SK-N-SH (cell line): ENCODE results near the gene HECW1. TPM values are rescaled to one million over a fixed set of nuclear protein-coding genes. Genes with fewer than 3 reads are reported as not detected.

Source experiments
- CTCF ChIA-PET: fragments of 300-600, 350-600 bp; formaldehyde crosslinking; extraction: SDS; loops from one replicate; lab custom pipeline; 2021; lab: Yijun Ruan, JAX
- POLR2A ChIA-PET: fragments of 350-600 bp; sonication (Branson Sonifier 250); formaldehyde crosslinking; extraction: SDS; loops from one replicate; lab custom pipeline; 2020; ENCODE audit warnings: antibody characterized with exemption, inconsistent platforms; lab: Yijun Ruan, JAX
- DNase-seq: peaks from one replicate; pipeline ENCODE4 v3.0.0; 2012
- H2AFZ ChIP-seq: fragments of 200-600 bp; sonication (generic); 2 replicates; pipeline ENCODE4 v1.8.1; 2016; ENCODE audit warnings: antibody characterized with exemption, mild to moderate bottlenecking, low read depth
- H3F3A ChIP-seq: fragments of 200-600 bp; sonication (generic); replicated peaks from 2 replicates; pipeline ENCODE3; 2016; ENCODE audit warnings: antibody characterized with exemption, mild to moderate bottlenecking; ENCODE audit not compliant: insufficient read depth
- H3K27ac ChIP-seq, 2 experiments: fragments of 200-500 bp in 1 of 2; fragments of 200-600 bp in 1 of 2; sonication (Bioruptor generic) in 1 of 2; sonication (generic), shearing (Covaris generic) in 1 of 2; 2 replicates each; pipeline versions ENCODE4 v1.5.1 to v1.6.1; 2014 to 2016; ENCODE audit warnings: low read depth in 2 of 2, inconsistent platforms in 1 of 2, low read length in 1 of 2, mild to moderate bottlenecking in 1 of 2, mixed read lengths in 1 of 2
- H3K27me3 ChIP-seq: fragments of 200-600 bp; sonication (generic), shearing (Covaris generic); 2 replicates; pipeline ENCODE4 v1.6.1; 2016; ENCODE audit warnings: mixed run types; ENCODE audit not compliant: insufficient read depth
- H3K36me3 ChIP-seq, 2 experiments: fragments of 200-500 bp in 1 of 2; fragments of 200-600 bp in 1 of 2; sonication (Bioruptor generic) in 1 of 2; sonication (generic) in 1 of 2; replicated peaks in 1 of 2; 2 replicates each; pipeline versions ENCODE3 to v1.5.1; 2014 to 2016; ENCODE audit warnings: low read length in 1 of 2, mild to moderate bottlenecking in 1 of 2; ENCODE audit not compliant: insufficient read depth in 2 of 2, control insufficient read depth in 1 of 2
- H3K4me1 ChIP-seq, 2 experiments: fragments of 200-500 bp in 1 of 2; fragments of 200-600 bp in 1 of 2; sonication (Bioruptor generic) in 1 of 2; sonication (generic), shearing (Covaris generic) in 1 of 2; 2 replicates each; pipeline versions ENCODE4 v1.5.1 to v1.6.1; 2014 to 2016; ENCODE audit warnings: low read depth in 1 of 2, low read length in 1 of 2, mixed run types in 1 of 2; ENCODE audit not compliant: insufficient read depth in 2 of 2, control insufficient read depth in 1 of 2
- H3K4me2 ChIP-seq: fragments of 200-600 bp; sonication (generic), shearing (Covaris generic); 2 replicates; pipeline ENCODE4 v1.6.1; 2017; ENCODE audit warnings: mixed run types
- H3K4me3 ChIP-seq, 2 experiments: fragments of 200-500 bp in 1 of 2; fragments of 200-600 bp in 1 of 2; sonication (Bioruptor generic) in 1 of 2; sonication (generic), shearing (Covaris generic) in 1 of 2; 2 replicates each; pipeline versions ENCODE4 v1.5.1 to v1.8.1; 2014 to 2016; ENCODE audit warnings: low read depth in 2 of 2, inconsistent platforms in 1 of 2, low read length in 1 of 2, mild to moderate bottlenecking in 1 of 2, mixed read lengths in 1 of 2, moderate library complexity in 1 of 2
- H3K79me2 ChIP-seq: fragments of 200-600 bp; sonication (generic); 2 replicates; pipeline ENCODE4 v1.8.1; 2017; ENCODE audit warnings: mild to moderate bottlenecking; ENCODE audit not compliant: insufficient read depth
- H3K9ac ChIP-seq: fragments of 200-600 bp; sonication (generic); 2 replicates; pipeline ENCODE4 v1.6.1; 2017; ENCODE audit warnings: mixed run types
- H3K9me2 ChIP-seq: fragments of 200-600 bp; sonication (generic); 2 replicates; pipeline ENCODE4 v1.6.1; 2017; ENCODE audit warnings: mixed run types
- H3K9me3 ChIP-seq: fragments of 200-600 bp; sonication (generic); 2 replicates; pipeline ENCODE4 v1.6.1; 2017; ENCODE audit warnings: mixed run types, mild to moderate bottlenecking, moderate library complexity
- H4K20me1 ChIP-seq: fragments of 200-600 bp; sonication (generic); 2 replicates; pipeline ENCODE4 v1.6.1; 2017; ENCODE audit warnings: mild to moderate bottlenecking, mixed run types; ENCODE audit not compliant: insufficient read depth
- CHD2 ChIP-seq: fragments of 150-350 bp; IDR thresholded peaks from 2 replicates; pipeline ENCODE4 v1.6.1; 2018; ENCODE audit warnings: low read length; ENCODE audit not compliant: partially characterized antibody
- CTCF ChIP-seq: fragments of 200-600 bp; sonication (generic); IDR thresholded peaks from 2 replicates; pipeline ENCODE4 v1.6.1; 2017; ENCODE audit warnings: antibody characterized with exemption, mild to moderate bottlenecking, moderate library complexity
- EP300 ChIP-seq, 2 experiments: IDR thresholded peaks; 2 replicates each; pipeline versions ENCODE4 v1.4.0 to v1.6.1; 2012; ENCODE audit warnings: borderline replicate concordance in 1 of 2, low read depth in 1 of 2, low read length in 1 of 2
- EZH2phosphoT487 ChIP-seq: fragments of 200-600 bp; sonication (generic); IDR thresholded peaks from 2 replicates; pipeline ENCODE4 v1.6.1; 2017; ENCODE audit warnings: low read depth, mixed run types, mild to moderate bottlenecking, antibody characterized with exemption, moderate library complexity, borderline replicate concordance
- FOSL2 ChIP-seq: IDR thresholded peaks from 2 replicates; pipeline ENCODE4 v1.4.0; 2012; ENCODE audit warnings: low read depth, mild to moderate bottlenecking, moderate library complexity, borderline replicate concordance
- GABPA ChIP-seq: IDR thresholded peaks from 2 replicates; pipeline ENCODE4 v1.4.0; 2012; ENCODE audit warnings: low read depth, mild to moderate bottlenecking
- GATA2 ChIP-seq: sonication (generic); formaldehyde crosslinking; IDR thresholded peaks from 2 replicates; pipeline ENCODE4 v1.5.0; 2020; ENCODE audit warnings: mild to moderate bottlenecking, missing genetic modification reagents
- MXI1 ChIP-seq: IDR thresholded peaks from 2 replicates; pipeline ENCODE4 v1.6.1; 2012; ENCODE audit warnings: mild to moderate bottlenecking, low read depth, low read length, improper control_type of control experiment
- NFIC ChIP-seq: IDR thresholded peaks from 2 replicates; pipeline ENCODE4 v1.4.0; 2012; ENCODE audit warnings: borderline replicate concordance
- NRF1 ChIP-seq: IDR thresholded peaks from 2 replicates; pipeline ENCODE4 v1.6.1; 2012; ENCODE audit warnings: low read depth, mild to moderate bottlenecking, low read length
- RAD21 ChIP-seq: IDR thresholded peaks from 2 replicates; pipeline ENCODE4 v1.6.1; 2012; ENCODE audit warnings: mild to moderate bottlenecking, low read length
- TCF12 ChIP-seq: IDR thresholded peaks from 2 replicates; pipeline ENCODE4 v1.4.0; 2012
- TEAD4 ChIP-seq: IDR thresholded peaks from 2 replicates; pipeline ENCODE4 v1.4.0; 2012; ENCODE audit warnings: mild to moderate bottlenecking, borderline replicate concordance; ENCODE audit not compliant: insufficient read depth
- USF1 ChIP-seq: IDR thresholded peaks from 2 replicates; pipeline ENCODE4 v1.4.0; 2012; ENCODE audit warnings: low read depth, borderline replicate concordance
- USF2 ChIP-seq: fragments of 150-350 bp; IDR thresholded peaks from 2 replicates; pipeline ENCODE4 v1.6.1; 2017; ENCODE audit warnings: antibody characterized with exemption, low read length, low read depth, borderline replicate concordance
- WGBS: methylation state at CpG from one replicate; pipeline ENCODE4 v1.1.6; 2017; ENCODE audit warnings: low lambda C conversion rate; 5-methylcytosine and 5-hydroxymethylcytosine counted together
- polyA plus RNA-seq, 3 experiments: library from polyadenylated mRNA; depleted of rRNA; stranded (reverse); fragments of >200 nt; gene quantifications; 2 replicates each; pipeline ENCODE4 v1.2.3, GENCODE V29; 2012
- TF ChIP-seq, protein P1 (sequence below): IDR thresholded peaks from 2 replicates; pipeline ENCODE4 v1.6.1; 2012; ENCODE audit warnings: mild to moderate bottlenecking, low read depth, low read length, moderate library complexity

Gene HECW1
- polyA plus RNA-seq, 1 of the 3 experiments (the other 2 are of a cell fraction): not detected

DNA sequence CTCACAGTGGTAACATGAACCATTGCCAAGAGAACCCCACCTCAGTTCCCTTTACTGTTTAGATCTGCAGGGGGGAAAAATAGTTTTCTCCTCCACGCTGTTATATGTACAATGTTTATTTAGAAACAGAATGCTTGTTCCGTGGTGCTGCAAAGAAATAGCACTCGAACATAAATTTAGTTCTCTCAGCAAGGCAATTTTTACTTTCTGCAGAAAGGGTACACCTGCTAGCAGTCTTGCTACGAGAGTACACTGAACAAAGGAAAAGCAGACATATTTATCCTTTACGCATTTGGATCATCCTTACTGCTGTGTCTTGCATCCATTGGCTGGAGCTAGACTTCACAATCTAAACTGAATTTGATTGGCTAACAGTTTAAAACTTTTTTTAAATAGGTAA lies 178.5 kb downstream of the HECW1 start:
- no peaks in the 10 kb centered on the region for H3K9me2 ChIP-seq
- H3K27me3 ChIP-seq: no peaks in the 10 kb centered on the region; the same call in 1 of the 2 replicates
- no peaks in the 10 kb centered on the region for H3K36me3 ChIP-seq
- H3K4me3 ChIP-seq: no peak overlapping the region
- WGBS: 34% methylated on average over 5 of the region's 5 CpGs
- H3K27ac ChIP-seq: no peak overlapping the region
- no peak for DNase-seq
- H3K9me3 ChIP-seq: no peaks in the 10 kb centered on the region
- no peaks in the 10 kb centered on the region for H3K79me2 ChIP-seq
- TF ChIP-seq NRF1: no peak
- TF ChIP-seq NFIC: no peak
- TF ChIP-seq TCF12: no peak
- no peak for TF ChIP-seq GABPA
- TF ChIP-seq USF1: no peak
- no peak overlapping the region for H3K9ac ChIP-seq
- H2AFZ ChIP-seq: no peak overlapping the region
- ChIA-PET POLR2A (no interaction called here), CTCF (interaction anchor here (1.4 to 2.0 kb wide), 3 partner anchors 14 to 174 kb away, joined by 3 to 4 read pairs (median 3); no protein-coding TSS in a partner anchor)
- no peaks in the 10 kb centered on the region for H3K4me1 ChIP-seq
- H4K20me1 ChIP-seq: no peaks in the 10 kb centered on the region
- H3K4me2 ChIP-seq: no peak overlapping the region
- no peaks in the 10 kb centered on the region for H3F3A ChIP-seq

DNA sequence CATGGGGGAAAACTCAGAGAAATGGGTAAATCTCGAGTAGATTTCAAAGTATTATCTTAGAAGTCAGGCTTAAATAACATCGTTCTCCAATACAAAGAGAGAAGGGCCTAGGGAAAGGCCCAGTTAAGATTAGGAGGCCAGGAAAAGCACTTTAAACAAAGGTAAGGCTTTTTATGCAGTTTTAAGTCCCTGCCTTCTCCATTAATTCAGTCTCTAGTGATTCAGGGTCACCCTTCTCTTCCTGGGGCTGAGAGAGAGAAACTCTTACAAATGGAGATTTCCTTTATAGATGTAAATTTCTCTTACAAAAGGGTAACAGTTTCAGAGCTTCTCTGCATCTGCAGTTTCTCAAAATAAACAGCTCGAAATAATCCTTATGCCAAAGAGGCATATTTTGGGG lies 179.3 kb downstream of the HECW1 start:
- CTCF ChIA-PET: interaction anchor here (0.6 to 2.0 kb wide), 5 partner anchors 14 to 346 kb away, joined by 3 to 4 read pairs (median 3); no protein-coding TSS in a partner anchor
- no peak for DNase-seq

More for the DNA sequence above, 179.3 kb downstream of the HECW1 start:
- H3K9ac ChIP-seq: no peak overlapping the region
- 12% methylated on average over 3 of the region's 3 CpGs for WGBS
- H3K4me2 ChIP-seq: no peak overlapping the region
- no peaks in the 10 kb centered on the region for H4K20me1 ChIP-seq
- H3K79me2 ChIP-seq: no peaks in the 10 kb centered on the region
- peaks cover 7% of the 10 kb centered on the region; the same call in 1 of the 2 replicates for H3K27me3 ChIP-seq
- no peaks in the 10 kb centered on the region for H3K9me2 ChIP-seq
- H3K36me3 ChIP-seq: no peaks in the 10 kb centered on the region
- no peak overlapping the region for H3K27ac ChIP-seq
- no peaks in the 10 kb centered on the region for H3F3A ChIP-seq
- POLR2A ChIA-PET: no interaction called here
- TF ChIP-seq RAD21: no peak
- no peak for TF ChIP-seq EP300 (IDR thresholded peaks at IDR 0.05; ENCODE audit: borderline replicate concordance in 1 of 2, low read depth in 1 of 2, low read length in 1 of 2)
- no peak for TF ChIP-seq CHD2
- no peak for TF ChIP-seq FOSL2
- TF ChIP-seq GATA2 (CRISPR knock-in tag): no peak
- no peak for TF ChIP-seq CTCF
- TF ChIP-seq TEAD4: no peak
- TF ChIP-seq EZH2phosphoT487: no peak
- TF ChIP-seq, protein P1, sequence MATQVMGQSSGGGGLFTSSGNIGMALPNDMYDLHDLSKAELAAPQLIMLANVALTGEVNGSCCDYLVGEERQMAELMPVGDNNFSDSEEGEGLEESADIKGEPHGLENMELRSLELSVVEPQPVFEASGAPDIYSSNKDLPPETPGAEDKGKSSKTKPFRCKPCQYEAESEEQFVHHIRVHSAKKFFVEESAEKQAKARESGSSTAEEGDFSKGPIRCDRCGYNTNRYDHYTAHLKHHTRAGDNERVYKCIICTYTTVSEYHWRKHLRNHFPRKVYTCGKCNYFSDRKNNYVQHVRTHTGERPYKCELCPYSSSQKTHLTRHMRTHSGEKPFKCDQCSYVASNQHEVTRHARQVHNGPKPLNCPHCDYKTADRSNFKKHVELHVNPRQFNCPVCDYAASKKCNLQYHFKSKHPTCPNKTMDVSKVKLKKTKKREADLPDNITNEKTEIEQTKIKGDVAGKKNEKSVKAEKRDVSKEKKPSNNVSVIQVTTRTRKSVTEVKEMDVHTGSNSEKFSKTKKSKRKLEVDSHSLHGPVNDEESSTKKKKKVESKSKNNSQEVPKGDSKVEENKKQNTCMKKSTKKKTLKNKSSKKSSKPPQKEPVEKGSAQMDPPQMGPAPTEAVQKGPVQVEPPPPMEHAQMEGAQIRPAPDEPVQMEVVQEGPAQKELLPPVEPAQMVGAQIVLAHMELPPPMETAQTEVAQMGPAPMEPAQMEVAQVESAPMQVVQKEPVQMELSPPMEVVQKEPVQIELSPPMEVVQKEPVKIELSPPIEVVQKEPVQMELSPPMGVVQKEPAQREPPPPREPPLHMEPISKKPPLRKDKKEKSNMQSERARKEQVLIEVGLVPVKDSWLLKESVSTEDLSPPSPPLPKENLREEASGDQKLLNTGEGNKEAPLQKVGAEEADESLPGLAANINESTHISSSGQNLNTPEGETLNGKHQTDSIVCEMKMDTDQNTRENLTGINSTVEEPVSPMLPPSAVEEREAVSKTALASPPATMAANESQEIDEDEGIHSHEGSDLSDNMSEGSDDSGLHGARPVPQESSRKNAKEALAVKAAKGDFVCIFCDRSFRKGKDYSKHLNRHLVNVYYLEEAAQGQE: no peak
- no peak for TF ChIP-seq MXI1
- no peak for TF ChIP-seq USF2
- H3K9me3 ChIP-seq: no peaks in the 10 kb centered on the region
- H3K4me3 ChIP-seq: no peak overlapping the region
- H2AFZ ChIP-seq: no peak overlapping the region
- H3K4me1 ChIP-seq: no peaks in the 10 kb centered on the region
